Spleen (tissue), 11 donors: Measurements from ENCODE around the gene VIPR1. TPM values are rescaled to one million over a fixed set of nuclear protein-coding genes. Genes with fewer than 3 reads are reported as not detected.

Experiments
- DNase-seq: peaks from one replicate; pipeline ENCODE4 v3.0.0-alpha.2; 2020
- H3K27ac ChIP-seq, 8 donors: fragments of 200-600 bp; sonication (generic) in 7 of 8; 1 replicate in 4 of 8; 2 replicates in 4 of 8; pipeline versions ENCODE4 v1.5.0 to v1.8.0; 2016 to 2021; ENCODE audit warnings: inconsistent platforms in 4 of 8, mild to moderate bottlenecking in 4 of 8, moderate library complexity in 1 of 8
- H3K27me3 ChIP-seq, 7 donors: fragments of 200-600 bp; sonication (generic) in 6 of 7; replicated peaks in 1 of 7; 1 replicate in 4 of 7; 2 replicates in 3 of 7; pipeline versions ENCODE4 v1.5.0 to v1.8.0; 2016 to 2021; ENCODE audit warnings: inconsistent platforms in 3 of 7, mild to moderate bottlenecking in 1 of 7
- H3K36me3 ChIP-seq, 6 donors: fragments of 200-600 bp; sonication (generic) in 5 of 6; 1 replicate in 4 of 6; 2 replicates in 2 of 6; pipeline versions ENCODE4 v1.5.0 to v1.8.0; 2016 to 2021; ENCODE audit warnings: inconsistent platforms in 2 of 6
- H3K4me1 ChIP-seq, 6 donors: fragments of 200-600 bp; sonication (generic) in 5 of 6; 1 replicate in 3 of 6; 2 replicates in 3 of 6; pipeline versions ENCODE4 v1.5.0 to v1.8.0; 2016 to 2021; ENCODE audit warnings: inconsistent platforms in 3 of 6
- H3K4me3 ChIP-seq, 8 donors: fragments of 200-600 bp; sonication (generic) in 7 of 8; 1 replicate in 4 of 8; 2 replicates in 4 of 8; pipeline versions ENCODE4 v1.5.0 to v1.8.0; 2016 to 2021; ENCODE audit warnings: inconsistent platforms in 4 of 8, mild to moderate bottlenecking in 4 of 8, moderate library complexity in 2 of 8
- H3K9me3 ChIP-seq, 8 donors: fragments of 200-600 bp; sonication (generic) in 7 of 8; 1 replicate in 4 of 8; 2 replicates in 4 of 8; pipeline versions ENCODE4 v1.5.0 to v1.8.0; 2016 to 2021; ENCODE audit warnings: inconsistent platforms in 4 of 8
- CTCF ChIP-seq, 11 experiments: fragments of 200-600 bp in 7 of 11; fragments of 450-650 bp in 4 of 11; sonication (generic) in 4 of 11; IDR thresholded peaks in 8 of 11; conservative IDR thresholded peaks in 3 of 11; 1 replicate in 7 of 11; 2 replicates in 4 of 11; pipeline versions ENCODE4 v1.4.0 to v1.8.0; 2016 to 2021; ENCODE audit warnings: antibody characterized with exemption in 11 of 11, inconsistent platforms in 4 of 11, mild to moderate bottlenecking in 1 of 11
- POLR2A ChIP-seq, 3 donors: fragments of 450-650 bp; IDR thresholded peaks; one replicate each; pipeline ENCODE4 v1.5.1; 2017; ENCODE audit warnings: antibody characterized with exemption in 3 of 3, mild to moderate bottlenecking in 1 of 3
- POLR2AphosphoS5 ChIP-seq, 3 donors: sonication (generic); formaldehyde crosslinking; IDR thresholded peaks; one replicate each; pipeline ENCODE4 v1.5.1; 2017; ENCODE audit warnings: antibody characterized with exemption in 3 of 3
- WGBS, 5 donors: extraction: QIAGEN DNeasy Blood & Tissue Kit in 3 of 5; methylation state at CpG; one replicate each; pipeline versions ENCODE4 v1.1.5 to v1.1.7; 2013 to 2018; 5-methylcytosine and 5-hydroxymethylcytosine counted together
- intact Hi-C: fragments of 100-400 bp; cut with DNase I; formaldehyde crosslinking; loops from one replicate; pipeline ENCODE4 v1.15.0; 2023; ENCODE audit warnings: low total_unique reads
- polyA plus RNA-seq, 3 donors: library from polyadenylated mRNA; stranded (reverse); fragments of 200-250 nt; gene quantifications; one replicate each; pipeline ENCODE4 v1.2.1, GENCODE V29; 2013
- total RNA-seq, 7 donors: library from RNA; depleted of rRNA in 3 of 7; stranded (reverse); fragments of >200 nt in 3 of 7; fragmentation: NEBNext Ultra II Directional in 4 of 7; extraction: Animal tissue kit (Norgen Biotek cat#: 25700) in 4 of 7; gene quantifications; one replicate each; pipeline versions ENCODE4 v1.1.0 to v1.2.1, GENCODE V29; 2016 to 2021
- donor health status: healthy with polysubstance abuse.
- donor health status: DM: no; HTN: no; CAD: no; lungs with moderate emphysema.
- donor health status: DM: no; HTN: no; CAD: no.
- donor health status: Bipolar disorder and iron deficiency.
- donor health status: healthy.
- donor health status: DM: no; HTN: no; CAD: no.
- donor health status: DM: yes; HTN: yes; CAD: no.

VIPR1 gene
- total and polyA plus RNA-seq, 10 donors = 2.0 to 16.3 (median 10.3) TPM

DNA sequence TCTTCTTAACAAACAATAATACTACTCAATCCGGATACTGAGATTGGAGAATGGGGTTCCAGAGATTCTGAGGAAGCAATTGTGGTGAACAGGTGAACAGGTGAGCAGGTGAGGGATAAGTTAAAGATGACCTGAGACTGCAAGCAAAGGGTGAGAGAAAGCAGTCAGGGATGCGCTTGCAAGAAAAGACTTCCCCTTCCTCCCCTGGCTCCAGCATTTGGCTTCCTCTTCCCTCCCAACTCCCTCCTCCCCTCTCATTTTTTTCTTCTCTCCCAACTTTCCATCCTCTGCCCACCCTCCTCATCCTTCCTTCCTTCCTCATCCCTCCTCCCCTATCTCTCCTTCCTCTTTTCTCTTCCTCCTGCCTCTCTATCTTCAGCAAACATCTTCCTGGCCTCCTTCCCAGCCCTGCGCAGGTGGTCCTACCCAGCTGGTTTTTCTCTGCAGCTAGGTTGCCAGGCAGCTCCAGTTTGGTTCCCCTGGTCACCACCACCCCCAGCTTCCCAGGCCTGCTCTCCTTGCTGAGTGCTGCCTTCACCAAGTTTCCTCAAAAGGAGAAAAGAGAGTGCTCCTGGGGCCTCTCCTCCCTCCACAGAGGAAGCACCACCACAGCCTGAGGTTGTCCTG is 10.4 kb upstream of the VIPR1 start:
- intact Hi-C loops = no loop called here
- peaks cover 0 to 39% (median 13%) of the 10 kb centered on the region in 6 donors for H3K4me1 ChIP-seq
- H3K36me3 ChIP-seq = no peaks in the 10 kb centered on the region
- 52 to 65% (median 61%) methylated on average over 3 of the region's 3 CpGs for WGBS, 5 donors
- H3K4me3 ChIP-seq = no peak overlapping the region
- peaks cover 0 to 3% (median 0%) of the 10 kb centered on the region in 8 donors for H3K9me3 ChIP-seq
- TF ChIP-seq CTCF (IDR thresholded peaks at IDR 0.05 in 8 of 11, conservative IDR thresholded peaks at IDR 0.05 in 3 of 11) (no peak), POLR2AphosphoS5 (IDR thresholded peaks at IDR 0.05) (no peak), POLR2A (IDR thresholded peaks at IDR 0.05) (no peak)
- no peak for DNase-seq
- H3K27ac ChIP-seq = peak overlapping the region in 4 of 8 donors; percentile 8 to 62 (median 10)
- no peaks in the 10 kb centered on the region for H3K27me3 ChIP-seq

- WGBS, 5 donors = 57 to 86% (median 66%) methylated on average over 6 of the region's 6 CpGs
- TF ChIP-seq POLR2A (IDR thresholded peaks at IDR 0.05) = no peak
- TF ChIP-seq POLR2AphosphoS5 (IDR thresholded peaks at IDR 0.05) = no peak
- no peak for TF ChIP-seq CTCF (IDR thresholded peaks at IDR 0.05 in 8 of 11, conservative IDR thresholded peaks at IDR 0.05 in 3 of 11)
- no peaks in the 10 kb centered on the region for H3K36me3 ChIP-seq
- peaks cover 0 to under 1% (median 0%) of the 10 kb centered on the region in 8 donors for H3K9me3 ChIP-seq
- H3K27me3 ChIP-seq = no peaks in the 10 kb centered on the region
- intact Hi-C loops = no loop called here
- peaks cover 0 to 44% (median 13%) of the 10 kb centered on the region in 6 donors for H3K4me1 ChIP-seq
- no peak for DNase-seq
- peak overlapping the region in 4 of 8 donors; percentile 8 to 62 (median 10) for H3K27ac ChIP-seq
- no peak overlapping the region for H3K4me3 ChIP-seq
Measured at GRCh38 chr3:42492508-42493080, 9.8 kb upstream of the VIPR1 start.

GRCh38 chr3:42493126-42493797 is 9.2 kb upstream of the VIPR1 start:
- no peak for TF ChIP-seq POLR2AphosphoS5 (IDR thresholded peaks at IDR 0.05)
- TF ChIP-seq POLR2A (IDR thresholded peaks at IDR 0.05) = no peak
- no peak for TF ChIP-seq CTCF (IDR thresholded peaks at IDR 0.05 in 8 of 11, conservative IDR thresholded peaks at IDR 0.05 in 3 of 11)
- DNase-seq = no peak
- H3K27ac ChIP-seq = peak overlapping the region in 1 of 8 donors; percentile 62
- H3K4me3 ChIP-seq = no peak overlapping the region
- no peaks in the 10 kb centered on the region for H3K9me3 ChIP-seq
- H3K36me3 ChIP-seq = no peaks in the 10 kb centered on the region
- no peaks in the 10 kb centered on the region for H3K27me3 ChIP-seq
- WGBS, 5 donors = 77 to 89% (median 86%) methylated on average over 7 of the region's 7 CpGs
- H3K4me1 ChIP-seq = peaks cover 0 to 44% (median 13%) of the 10 kb centered on the region in 6 donors
- intact Hi-C loops = no loop called here

- intact Hi-C loops = no loop called here
- Histone ChIP-seq H3K4me3 (no peak overlapping the region), H3K36me3 (no peaks in the 10 kb centered on the region), H3K27me3 (peaks cover 0 to under 1% (median 0%) of the 10 kb centered on the region in 7 donors), H3K9me3 (no peaks in the 10 kb centered on the region), H3K27ac (no peak overlapping the region), H3K4me1 (peaks cover 0 to 44% (median 13%) of the 10 kb centered on the region in 6 donors)
- no peak for TF ChIP-seq POLR2A (IDR thresholded peaks at IDR 0.05)
- no peak for TF ChIP-seq CTCF (IDR thresholded peaks at IDR 0.05 in 8 of 11, conservative IDR thresholded peaks at IDR 0.05 in 3 of 11)
- TF ChIP-seq POLR2AphosphoS5 (IDR thresholded peaks at IDR 0.05) = no peak
- DNase-seq = no peak
- WGBS, 5 donors = 84 to 92% (median 90%) methylated on average over 3 of the region's 3 CpGs
Measured at GRCh38 chr3:42493798-42494151, 8.7 kb upstream of the VIPR1 start.
